SHP77 (cell line): Measurements from ENCODE around the gene CLN3.
A peak's percentile ranks its signal among the peaks of the same experiment; 100 is the strongest.
"Not testable (repeated sequence)": the region's sequence is repeated elsewhere in the genome, so short reads cannot be mapped to it uniquely, and the experiment has no call there.

Experiments used
- DNase-seq, 2 experiments: peaks; one replicate each; lab custom pipeline; 2025; lab: John Stamatoyannopoulos, UW

Gene CLN3

GRCh38 chr16:28491970-28492474 lies at the start of gene CLN3:
CLN3 (minus strand) TSS chr16:28492074; CDS start chr16:28491759, 315 bp downstream.
- peak; percentile 93 to 97 for DNase-seq

- no peak for DNase-seq
Measured at GRCh38 chr16:28540346-28540745, 48.5 kb upstream of the CLN3 start.

- DNase-seq, result peak; percentile 37 to 68
Measured at GRCh38 chr16:28538733-28539596, 47.1 kb upstream of the CLN3 start, which contains the start of gene NUPR1. NUPR1 (minus strand) TSS chr16:28538974; CDS start chr16:28538907, 67 bp downstream.

- DNase-seq, result no peak
Measured at GRCh38 chr16:28537964-28538732, 46.3 kb upstream of the CLN3 start.

GRCh38 chr16:28537076-28537475 lies 45.2 kb upstream of the CLN3 start:
- no peak for DNase-seq

- no peak for DNase-seq
Measured at GRCh38 chr16:28534542-28535373, 42.9 kb upstream of the CLN3 start.

- DNase-seq, result no peak
Measured at GRCh38 chr16:28532940-28533647, 41.2 kb upstream of the CLN3 start.

- peak in 1 of 2 experiments; percentile 33 for DNase-seq
Measured at GRCh38 chr16:28531777-28532744, 40.2 kb upstream of the CLN3 start.

- no peak for DNase-seq
Measured at GRCh38 chr16:28529124-28529523, 37.2 kb upstream of the CLN3 start.

GRCh38 chr16:28528463-28528867 lies 36.6 kb upstream of the CLN3 start:
- no peak for DNase-seq

- no peak for DNase-seq
Measured at GRCh38 chr16:28527985-28528384, 36.1 kb upstream of the CLN3 start.

- not testable (repeated sequence) for DNase-seq
Measured at GRCh38 chr16:28527100-28527785, 35.4 kb upstream of the CLN3 start.

- DNase-seq, result no peak
Measured at GRCh38 chr16:28526201-28527099, 34.6 kb upstream of the CLN3 start.

GRCh38 chr16:28524681-28525171 lies 32.9 kb upstream of the CLN3 start:
- DNase-seq, result no peak

GRCh38 chr16:28522792-28523191 lies 30.9 kb upstream of the CLN3 start:
- DNase-seq, result no peak

GRCh38 chr16:28521436-28521835 lies 29.6 kb upstream of the CLN3 start:
- DNase-seq, result no peak

GRCh38 chr16:28520672-28521071 lies 28.8 kb upstream of the CLN3 start:
- no peak for DNase-seq

- no peak for DNase-seq
Measured at GRCh38 chr16:28514246-28514645, 22.4 kb upstream of the CLN3 start.
